Fibroblast of lung (primary cell): Measurements from ENCODE around the gene PLA2G4B.

ENCODE experiments used
- CTCF ChIP-seq, 2 donors: IDR thresholded peaks in 1 of 2; conservative IDR thresholded peaks in 1 of 2; 1 replicate in 1 of 2; 2 replicates in 1 of 2; pipeline ENCODE4 v1.5.1; 2011 to 2012; ENCODE audit warnings: low read length in 2 of 2, control low read depth in 1 of 2, inconsistent platforms in 1 of 2, low read depth in 1 of 2, mild to moderate bottlenecking in 1 of 2
- EZH2 ChIP-seq: IDR thresholded peaks from 2 replicates; pipeline ENCODE4 v1.5.1; 2012; ENCODE audit warnings: low read length, control low read depth, mild to moderate bottlenecking; ENCODE audit errors: missing control alignments

- TF ChIP-seq CTCF (conservative IDR thresholded peaks at IDR 0.05 in 1 of 2, IDR thresholded peaks at IDR 0.05 in 1 of 2; ENCODE audit: low read depth in 1 of 2, low read length in 2 of 2) (no peak), EZH2 (no peak)
Measured at GRCh38 chr15:41869770-41870688, 31.4 kb downstream of the PLA2G4B start.
